GM23338 (cell line): ENCODE data around the gene SUMO4. TPM values are rescaled to one million over a fixed set of nuclear protein-coding genes. Genes with fewer than 3 reads are reported as not detected.

Experiments
- ATAC-seq: fragments of 200-7000 bp; cut with Tn5 transposase; 3 replicates; pipeline ENCODE4 v1.9.1; 2020
- DNase-seq: peaks from one replicate; pipeline ENCODE4 v3.0.0-alpha.2; 2015; ENCODE audit warnings: low spot score
- H2AFZ ChIP-seq: fragments of 200-600 bp; sonication (generic); 2 replicates; pipeline ENCODE4 v1.8.0; 2016; ENCODE audit warnings: antibody characterized with exemption, mild to moderate bottlenecking, moderate library complexity
- H3F3A ChIP-seq: fragments of 200-600 bp; sonication (generic); replicated peaks from 2 replicates; pipeline ENCODE4 v1.8.0; 2017; ENCODE audit warnings: antibody characterized with exemption, mixed run types, low read depth
- H3K27ac ChIP-seq: fragments of 200-600 bp; sonication (generic); 2 replicates; pipeline ENCODE4 v1.6.1; 2016; ENCODE audit warnings: low read depth
- H3K27me3 ChIP-seq: fragments of 200-600 bp; sonication (generic); 2 replicates; pipeline ENCODE4 v1.8.0; 2016; ENCODE audit warnings: mild to moderate bottlenecking, mixed run types, moderate library complexity; ENCODE audit not compliant: insufficient read depth
- H3K36me3 ChIP-seq: fragments of 200-600 bp; sonication (generic); 2 replicates; pipeline ENCODE4 v1.8.0; 2016; ENCODE audit warnings: mild to moderate bottlenecking; ENCODE audit not compliant: insufficient read depth
- H3K4me1 ChIP-seq: fragments of 200-600 bp; sonication (generic); 2 replicates; pipeline ENCODE4 v1.8.0; 2016; ENCODE audit warnings: mild to moderate bottlenecking, moderate library complexity; ENCODE audit not compliant: insufficient read depth
- H3K4me2 ChIP-seq: fragments of 200-600 bp; sonication (generic); 2 replicates; pipeline ENCODE4 v1.7.1; 2017; ENCODE audit warnings: mixed run types
- H3K4me3 ChIP-seq: fragments of 200-600 bp; sonication (generic); 2 replicates; pipeline ENCODE4 v1.6.1; 2016; ENCODE audit warnings: mixed run types
- H3K79me2 ChIP-seq: fragments of 200-600 bp; sonication (generic); replicated peaks from 2 replicates; pipeline ENCODE4 v1.8.0; 2017; ENCODE audit warnings: mild to moderate bottlenecking; ENCODE audit not compliant: insufficient read depth
- H3K9me2 ChIP-seq: fragments of 200-600 bp; sonication (generic); 2 replicates; pipeline ENCODE4 v1.8.0; 2017; ENCODE audit not compliant: insufficient read depth
- H4K20me1 ChIP-seq: fragments of 200-600 bp; sonication (generic); replicated peaks from 2 replicates; pipeline ENCODE4 v1.8.0; 2017; ENCODE audit warnings: mild to moderate bottlenecking; ENCODE audit not compliant: insufficient read depth
- H3K27ac Mint-ChIP-seq: 2 replicates; pipeline ENCODE4 v1.8.0; 2020; ENCODE audit warnings: inconsistent platforms, mild to moderate bottlenecking, moderate library complexity, mixed read lengths
- H3K27me3 Mint-ChIP-seq: 3 replicates; pipeline ENCODE4 v1.8.0; 2022; ENCODE audit warnings: low read depth, mild to moderate bottlenecking, moderate library complexity, mixed read lengths, inconsistent platforms; ENCODE audit not compliant: insufficient read depth, poor library complexity
- H3K36me3 Mint-ChIP-seq: 3 replicates; pipeline ENCODE4 v1.8.0; 2021; ENCODE audit warnings: low read depth, mild to moderate bottlenecking, inconsistent platforms, moderate library complexity, mixed read lengths
- H3K4me1 Mint-ChIP-seq: 3 replicates; pipeline ENCODE4 v1.8.0; 2020; ENCODE audit warnings: mild to moderate bottlenecking, inconsistent platforms, mixed read lengths
- H3K4me3 Mint-ChIP-seq: 3 replicates; pipeline ENCODE4 v1.8.0; 2021; ENCODE audit warnings: moderate library complexity, mild to moderate bottlenecking, inconsistent platforms, mixed read lengths
- H3K9me3 Mint-ChIP-seq: 3 replicates; pipeline ENCODE4 v1.8.0; 2020; ENCODE audit warnings: moderate library complexity, mild to moderate bottlenecking, inconsistent platforms, mixed read lengths
- CREB1 ChIP-seq: fragments of 250-450 bp; sonication (Bioruptor Pico); IDR thresholded peaks from 2 replicates; pipeline ENCODE4 v1.5.0; 2020; ENCODE audit warnings: low read depth, mild to moderate bottlenecking, moderate library complexity
- ETS1 ChIP-seq: IDR thresholded peaks from 2 replicates; pipeline ENCODE4 v1.6.1; 2016; ENCODE audit warnings: antibody characterized with exemption
- EZH2 ChIP-seq: fragments of 200-600 bp; sonication (generic); IDR thresholded peaks from one replicate; pipeline ENCODE4 v1.8.0; 2017; ENCODE audit warnings: antibody characterized with exemption, mild to moderate bottlenecking, low read depth; ENCODE audit not compliant: unreplicated experiment
- EZH2phosphoT487 ChIP-seq: fragments of 200-600 bp; sonication (generic); IDR thresholded peaks from one replicate; pipeline ENCODE4 v1.8.1; 2018; ENCODE audit warnings: antibody characterized with exemption; ENCODE audit not compliant: unreplicated experiment
- JUNB ChIP-seq: IDR thresholded peaks from one replicate; pipeline ENCODE4 v1.6.1; 2016; ENCODE audit warnings: antibody characterized with exemption; ENCODE audit not compliant: unreplicated experiment
- NANOG ChIP-seq: IDR thresholded peaks from 2 replicates; pipeline ENCODE4 v1.6.1; 2016; ENCODE audit warnings: antibody characterized with exemption, borderline replicate concordance
- POLR2AphosphoS5 ChIP-seq: IDR thresholded peaks from 2 replicates; pipeline ENCODE4 v1.6.1; 2016; ENCODE audit warnings: antibody characterized with exemption, low read depth
- STAT1 ChIP-seq: IDR thresholded peaks from one replicate; pipeline ENCODE4 v1.6.1; 2016; ENCODE audit warnings: antibody characterized with exemption; ENCODE audit not compliant: unreplicated experiment
- ZNF114 ChIP-seq: fragments of 250-450 bp; sonication (Bioruptor Pico); IDR thresholded peaks from 2 replicates; pipeline ENCODE4 v1.5.0; 2020; ENCODE audit warnings: mild to moderate bottlenecking, moderate library complexity
- ZNF331 ChIP-seq: fragments of 250-450 bp; sonication (Bioruptor Pico); IDR thresholded peaks from 2 replicates; pipeline ENCODE4 v1.5.0; 2020; ENCODE audit warnings: low read depth, mild to moderate bottlenecking, moderate library complexity
- ZNF462 ChIP-seq: fragments of 250-450 bp; sonication (Bioruptor Pico); IDR thresholded peaks from 2 replicates; pipeline ENCODE4 v1.5.0; 2020; ENCODE audit warnings: mild to moderate bottlenecking, moderate library complexity
- polyA plus RNA-seq: library from polyadenylated mRNA; unstranded; fragments of >200 nt; fragmentation: Nextera tagmentation; extraction: Ambion mirVana; gene quantifications from 2 replicates; pipeline ENCODE4 v1.2.1, GENCODE V29; 2016
- total RNA-seq: library from RNA; depleted of rRNA; stranded (reverse); fragments of >200 nt; shearing (Covaris generic); gene quantifications from 2 replicates; pipeline ENCODE4 v1.2.3, GENCODE V29; 2014
- TF ChIP-seq, protein P1 (sequence below), 2 experiments: fragments of 200-600 bp in 1 of 2; sonication (generic) in 1 of 2; conservative IDR thresholded peaks; 2 replicates each; pipeline versions ENCODE4 v1.5.1 to v1.6.1; 2016 to 2017; ENCODE audit warnings: antibody characterized with exemption in 2 of 2, low read depth in 2 of 2, mild to moderate bottlenecking in 2 of 2, moderate library complexity in 1 of 2
- TF ChIP-seq, protein P2 (sequence below): IDR thresholded peaks from one replicate; pipeline ENCODE4 v1.6.1; 2018; ENCODE audit warnings: antibody characterized with exemption; ENCODE audit not compliant: unreplicated experiment

SUMO4 gene
- total and polyA plus RNA-seq, 2 experiments from 2014 or later: 1.9 to 2.1 TPM

DNA sequence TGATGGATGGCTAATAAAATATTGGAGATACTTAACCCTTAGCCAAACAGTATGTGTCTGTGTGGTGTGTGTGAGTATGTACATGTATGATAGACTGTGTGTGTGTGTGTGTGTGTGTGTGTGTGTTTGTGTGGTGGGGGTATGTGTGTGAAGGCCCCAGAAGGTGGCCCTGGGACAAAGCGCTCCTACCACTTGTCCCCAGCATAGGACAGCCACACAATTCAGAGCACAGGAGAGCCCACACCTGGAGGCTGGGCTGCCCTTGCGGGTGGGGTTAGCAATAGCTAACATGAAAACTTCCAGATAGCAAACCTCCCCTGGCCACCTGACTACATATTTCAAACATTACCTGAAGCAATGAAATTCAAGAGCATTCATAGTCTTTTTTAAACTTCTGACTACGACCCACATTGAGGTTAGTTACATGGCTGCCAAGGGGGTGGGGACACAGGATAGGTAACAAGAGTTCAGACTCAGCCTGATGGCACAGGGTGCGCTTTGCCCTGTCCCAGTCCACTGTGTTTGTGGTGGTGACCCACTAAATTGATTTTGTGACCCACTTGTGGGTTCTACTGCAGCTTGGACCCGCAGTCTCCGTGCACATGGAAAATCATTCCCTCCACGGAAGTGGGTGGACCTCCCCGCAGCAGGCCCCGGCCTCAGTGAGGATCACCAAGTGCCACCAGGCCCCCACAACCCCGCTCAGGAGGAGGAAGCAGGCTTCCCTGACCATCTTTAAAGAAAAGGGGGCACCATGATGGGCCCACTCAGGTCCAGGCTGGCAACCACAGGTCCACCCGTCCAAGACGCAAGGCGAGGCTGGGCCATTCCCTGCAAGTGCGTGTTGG is 50.0 kb downstream of the SUMO4 start:
- H3K27ac ChIP-seq: no peak overlapping the region
- peak overlapping the region; percentile 97 for H2AFZ ChIP-seq
- H3K27me3 ChIP-seq: peaks cover 45% of the 10 kb centered on the region
- peaks cover 26% of the 10 kb centered on the region for H3K27me3 Mint-ChIP-seq
- peak overlapping the region; percentile 74 for H3K4me3 Mint-ChIP-seq
- H3K4me2 ChIP-seq: peak overlapping the region; percentile 89
- no peaks in the 10 kb centered on the region for H3K9me2 ChIP-seq
- no peaks in the 10 kb centered on the region for H3K4me1 ChIP-seq
- no peaks in the 10 kb centered on the region for H4K20me1 ChIP-seq
- H3K4me1 Mint-ChIP-seq: no peaks in the 10 kb centered on the region; the same call in 2 of the 3 replicates
- H3K36me3 ChIP-seq: no peaks in the 10 kb centered on the region
- no peak for DNase-seq
- no peak for ATAC-seq
- no peaks in the 10 kb centered on the region for H3K36me3 Mint-ChIP-seq
- no peaks in the 10 kb centered on the region for H3K9me3 Mint-ChIP-seq
- no peaks in the 10 kb centered on the region for H3K79me2 ChIP-seq
- peak overlapping the region; percentile 63 for H3K4me3 ChIP-seq
- no peak overlapping the region for H3K27ac Mint-ChIP-seq
- H3F3A ChIP-seq: no peaks in the 10 kb centered on the region
- TF ChIP-seq NANOG (no peak), STAT1 (no peak), JUNB (no peak), ZNF331 (CRISPR knock-in tag) (no peak), POLR2AphosphoS5 (no peak), EZH2phosphoT487 (no peak), ETS1 (no peak), CREB1 (CRISPR knock-in tag) (no peak), EZH2 (no peak), ZNF114 (CRISPR knock-in tag) (no peak), ZNF462 (CRISPR knock-in tag) (no peak)
- TF ChIP-seq, protein P1, sequence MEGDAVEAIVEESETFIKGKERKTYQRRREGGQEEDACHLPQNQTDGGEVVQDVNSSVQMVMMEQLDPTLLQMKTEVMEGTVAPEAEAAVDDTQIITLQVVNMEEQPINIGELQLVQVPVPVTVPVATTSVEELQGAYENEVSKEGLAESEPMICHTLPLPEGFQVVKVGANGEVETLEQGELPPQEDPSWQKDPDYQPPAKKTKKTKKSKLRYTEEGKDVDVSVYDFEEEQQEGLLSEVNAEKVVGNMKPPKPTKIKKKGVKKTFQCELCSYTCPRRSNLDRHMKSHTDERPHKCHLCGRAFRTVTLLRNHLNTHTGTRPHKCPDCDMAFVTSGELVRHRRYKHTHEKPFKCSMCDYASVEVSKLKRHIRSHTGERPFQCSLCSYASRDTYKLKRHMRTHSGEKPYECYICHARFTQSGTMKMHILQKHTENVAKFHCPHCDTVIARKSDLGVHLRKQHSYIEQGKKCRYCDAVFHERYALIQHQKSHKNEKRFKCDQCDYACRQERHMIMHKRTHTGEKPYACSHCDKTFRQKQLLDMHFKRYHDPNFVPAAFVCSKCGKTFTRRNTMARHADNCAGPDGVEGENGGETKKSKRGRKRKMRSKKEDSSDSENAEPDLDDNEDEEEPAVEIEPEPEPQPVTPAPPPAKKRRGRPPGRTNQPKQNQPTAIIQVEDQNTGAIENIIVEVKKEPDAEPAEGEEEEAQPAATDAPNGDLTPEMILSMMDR (conservative IDR thresholded peaks at IDR 0.05; ENCODE audit: low read depth in 2 of 2): no peak
- TF ChIP-seq, protein P2, sequence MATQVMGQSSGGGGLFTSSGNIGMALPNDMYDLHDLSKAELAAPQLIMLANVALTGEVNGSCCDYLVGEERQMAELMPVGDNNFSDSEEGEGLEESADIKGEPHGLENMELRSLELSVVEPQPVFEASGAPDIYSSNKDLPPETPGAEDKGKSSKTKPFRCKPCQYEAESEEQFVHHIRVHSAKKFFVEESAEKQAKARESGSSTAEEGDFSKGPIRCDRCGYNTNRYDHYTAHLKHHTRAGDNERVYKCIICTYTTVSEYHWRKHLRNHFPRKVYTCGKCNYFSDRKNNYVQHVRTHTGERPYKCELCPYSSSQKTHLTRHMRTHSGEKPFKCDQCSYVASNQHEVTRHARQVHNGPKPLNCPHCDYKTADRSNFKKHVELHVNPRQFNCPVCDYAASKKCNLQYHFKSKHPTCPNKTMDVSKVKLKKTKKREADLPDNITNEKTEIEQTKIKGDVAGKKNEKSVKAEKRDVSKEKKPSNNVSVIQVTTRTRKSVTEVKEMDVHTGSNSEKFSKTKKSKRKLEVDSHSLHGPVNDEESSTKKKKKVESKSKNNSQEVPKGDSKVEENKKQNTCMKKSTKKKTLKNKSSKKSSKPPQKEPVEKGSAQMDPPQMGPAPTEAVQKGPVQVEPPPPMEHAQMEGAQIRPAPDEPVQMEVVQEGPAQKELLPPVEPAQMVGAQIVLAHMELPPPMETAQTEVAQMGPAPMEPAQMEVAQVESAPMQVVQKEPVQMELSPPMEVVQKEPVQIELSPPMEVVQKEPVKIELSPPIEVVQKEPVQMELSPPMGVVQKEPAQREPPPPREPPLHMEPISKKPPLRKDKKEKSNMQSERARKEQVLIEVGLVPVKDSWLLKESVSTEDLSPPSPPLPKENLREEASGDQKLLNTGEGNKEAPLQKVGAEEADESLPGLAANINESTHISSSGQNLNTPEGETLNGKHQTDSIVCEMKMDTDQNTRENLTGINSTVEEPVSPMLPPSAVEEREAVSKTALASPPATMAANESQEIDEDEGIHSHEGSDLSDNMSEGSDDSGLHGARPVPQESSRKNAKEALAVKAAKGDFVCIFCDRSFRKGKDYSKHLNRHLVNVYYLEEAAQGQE: no peak
